GM12892 (cell line): ENCODE data around the gene BLOC1S1.

ENCODE experiments used
- POLR2A ChIP-seq: IDR thresholded peaks from 2 replicates; pipeline ENCODE4 v1.6.1; 2011; ENCODE audit warnings: low read depth, low read length, control low read depth
- POLR2AphosphoS5 ChIP-seq: IDR thresholded peaks from 2 replicates; pipeline ENCODE4 v1.6.1; 2011; ENCODE audit warnings: low read depth, low read length, control low read depth
- TAF1 ChIP-seq: IDR thresholded peaks from 2 replicates; pipeline ENCODE4 v1.6.1; 2011; ENCODE audit warnings: low read depth, mild to moderate bottlenecking, control low read depth, low read length, borderline replicate concordance

GRCh38 chr12:55702861-55703260 lies 13.0 kb upstream of the BLOC1S1 start:
- TF ChIP-seq POLR2A (no peak), TAF1 (no peak), POLR2AphosphoS5 (no peak)
